GM19035 (cell line): ENCODE measurements around the gene LGI4.
"Not testable (repeated sequence)": the region's sequence is repeated elsewhere in the genome, so short reads cannot be mapped to it uniquely, and the experiment has no call there.

Experiments used
- ATAC-seq: cut with Tn5 transposase; IDR thresholded peaks from one replicate; pipeline ENCODE4 v1.9.1; 2021; ENCODE audit not compliant: unreplicated experiment

LGI4 gene

GRCh38 chr19:35161434-35161743, 26.5 kb upstream of the LGI4 start:
- ATAC-seq, result no peak

DNA sequence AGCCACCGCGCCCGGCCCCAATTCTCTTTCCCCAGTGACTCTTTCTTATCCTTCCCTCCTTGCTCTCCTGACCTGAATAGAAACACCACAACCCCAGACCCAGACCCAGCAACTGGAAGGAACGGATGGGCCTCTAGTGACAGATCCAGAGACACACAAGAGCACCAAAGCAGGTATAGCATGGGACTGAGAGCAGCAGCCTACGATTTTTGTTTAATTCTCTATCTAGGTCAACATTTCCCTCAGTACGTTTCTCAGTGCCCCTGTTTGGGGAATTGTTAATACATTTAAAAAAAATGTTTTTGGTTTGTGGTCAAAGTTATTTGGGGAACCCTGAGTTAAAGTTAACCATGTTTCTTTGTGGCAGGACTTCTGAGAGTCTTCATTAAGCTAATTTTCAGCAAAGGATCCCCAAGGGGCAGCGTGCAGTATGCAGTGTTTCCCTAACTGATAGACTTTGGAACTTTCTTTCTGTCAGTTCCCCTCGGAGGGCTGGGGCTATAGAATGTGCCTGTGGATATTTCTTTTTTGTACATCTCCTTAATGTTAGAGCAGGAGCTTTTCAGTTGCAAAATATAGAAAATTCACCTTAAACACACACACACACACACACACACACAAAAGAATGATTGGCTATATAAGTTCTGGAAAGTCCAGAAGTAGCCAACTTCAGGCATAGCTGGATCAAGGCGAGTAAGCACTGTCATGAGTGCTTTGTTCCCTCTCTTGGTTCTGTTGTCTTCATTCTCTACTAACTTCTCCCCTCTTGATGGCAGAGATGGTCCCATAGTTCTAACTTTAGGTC, 26.0 kb upstream of the LGI4 start:
- no peak for ATAC-seq

DNA sequence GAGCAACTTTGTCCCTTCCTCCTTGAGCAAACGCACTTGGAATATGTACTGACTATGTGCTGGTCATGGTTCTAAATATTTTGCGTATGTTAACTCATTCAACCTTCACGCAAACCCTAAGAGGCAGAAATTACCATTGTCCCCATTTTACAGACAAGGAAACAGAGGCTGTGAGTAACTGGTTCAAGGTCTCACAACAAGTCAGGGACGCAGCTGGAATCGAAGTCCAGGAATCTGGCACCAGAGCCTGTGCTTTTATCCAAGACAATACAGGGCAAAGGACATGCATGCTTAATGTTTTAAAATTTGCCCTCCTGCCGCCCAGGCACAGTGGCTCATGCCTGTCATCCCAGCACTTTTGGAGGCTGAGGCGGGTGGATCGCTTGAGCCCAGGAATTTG, 24.7 kb upstream of the LGI4 start:
- no peak for ATAC-seq

DNA sequence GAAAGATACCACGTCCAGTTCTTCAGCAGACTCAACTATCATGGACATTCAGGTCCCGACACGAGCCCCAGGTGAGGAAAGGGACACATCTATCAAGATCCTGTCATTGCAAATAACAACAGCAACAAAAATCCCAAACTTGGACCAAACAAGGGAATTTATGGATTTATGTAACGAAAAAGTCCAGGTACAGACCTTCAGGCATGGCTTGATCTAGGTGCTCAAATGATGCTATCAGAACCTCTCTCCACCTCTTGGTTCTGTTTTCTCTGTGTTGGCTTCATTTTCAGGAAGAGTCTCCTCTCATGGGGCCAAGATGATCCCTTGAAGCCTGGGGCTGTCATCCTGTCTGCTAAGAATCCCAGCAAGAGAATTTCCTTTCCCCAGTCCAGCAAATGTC, 22.6 kb upstream of the LGI4 start:
- ATAC-seq, result no peak

DNA sequence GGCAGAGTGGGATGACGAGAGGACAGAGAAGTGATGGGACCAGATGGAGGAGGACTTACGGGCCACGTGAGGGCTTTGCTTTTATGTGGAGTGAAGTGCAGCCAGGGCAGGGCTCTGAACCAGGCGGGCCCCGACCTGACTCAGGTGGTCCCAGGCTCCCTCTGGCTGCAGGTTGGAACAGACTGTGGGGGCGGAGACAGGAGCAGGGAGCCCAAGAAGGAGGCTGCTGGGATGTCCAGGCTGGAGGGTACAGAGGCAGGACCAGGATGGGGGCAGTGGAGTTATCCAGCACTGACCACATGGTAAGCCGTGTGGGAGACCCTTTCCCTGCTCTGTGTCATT, 21.8 kb upstream of the LGI4 start:
- ATAC-seq, result no peak

- no peak for ATAC-seq
Observed at GRCh38 chr19:35155981-35156672, 21.3 kb upstream of the LGI4 start.

DNA sequence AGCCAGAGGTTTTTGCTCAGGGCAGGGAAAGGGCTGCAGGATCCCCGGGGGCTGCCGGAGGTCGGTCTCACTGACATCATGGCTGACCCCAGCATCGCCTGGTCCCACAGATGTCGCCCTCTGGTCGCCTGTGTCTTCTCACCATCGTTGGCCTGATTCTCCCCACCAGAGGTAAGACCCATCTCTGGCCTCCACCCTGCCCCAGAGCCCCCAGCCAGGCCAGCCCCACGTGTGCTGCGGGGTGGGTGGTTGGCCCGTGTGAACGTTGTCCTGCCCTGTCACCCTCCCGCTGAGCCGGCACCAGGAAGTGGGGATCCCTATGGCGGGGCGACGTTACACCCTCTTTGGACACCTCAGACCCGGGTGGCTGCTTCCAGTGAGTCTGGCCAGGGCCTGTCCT, 20.6 kb upstream of the LGI4 start:
- no peak for ATAC-seq

GRCh38 chr19:35154525-35155406, 19.9 kb upstream of the LGI4 start, which contains the start of gene FXYD5:
TSS of gene FXYD5 (plus strand) at chr19:35154735. CDS start at chr19:35155551, 816 bp downstream.
- no peak for ATAC-seq

GRCh38 chr19:35153701-35154524, 19.1 kb upstream of the LGI4 start:
- ATAC-seq, result no peak

DNA sequence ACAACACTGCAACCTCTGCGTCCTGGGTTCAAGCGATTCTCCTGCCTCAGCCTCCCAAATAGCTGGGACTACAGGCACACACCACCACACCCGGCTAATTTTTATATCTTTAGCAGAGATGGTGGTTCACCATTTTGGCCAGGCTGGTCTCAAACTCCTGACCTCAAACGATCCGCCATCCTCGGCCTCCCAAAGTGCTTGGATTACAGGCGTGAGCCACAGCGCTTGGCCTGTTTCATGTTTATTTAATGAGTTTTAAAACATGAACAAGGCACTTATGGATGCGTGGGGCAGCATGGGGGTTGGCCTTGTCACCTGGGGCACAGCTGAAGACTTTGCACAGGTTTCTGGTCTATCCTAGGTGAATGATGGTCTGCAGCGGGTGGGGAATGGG, 18.3 kb upstream of the LGI4 start:
- not testable (repeated sequence) for ATAC-seq

GRCh38 chr19:35151273-35152065, 16.6 kb upstream of the LGI4 start:
- ATAC-seq, result no peak

- no peak for ATAC-seq
Observed at GRCh38 chr19:35150445-35150844, 15.6 kb upstream of the LGI4 start.

DNA sequence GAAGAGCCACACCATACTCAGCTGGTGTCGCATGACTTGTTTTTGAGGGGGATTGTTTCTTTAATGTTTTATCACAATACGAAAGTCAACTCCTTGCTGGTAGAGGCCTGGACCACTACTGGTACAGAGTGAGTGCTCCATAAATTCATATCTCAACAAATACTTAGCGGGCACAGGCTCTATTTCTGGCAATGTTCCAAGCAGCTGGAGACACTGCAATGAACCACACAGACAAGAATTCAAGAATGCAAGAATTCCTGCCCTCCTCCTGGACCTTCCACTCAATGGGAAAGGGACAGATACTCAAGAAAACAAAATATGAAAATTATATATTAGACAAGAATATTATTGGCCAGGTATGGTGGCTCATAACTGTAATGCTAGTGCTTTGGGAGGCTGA, 14.6 kb upstream of the LGI4 start:
- ATAC-seq, result no peak

GRCh38 chr19:35146746-35147459, 12.0 kb upstream of the LGI4 start:
- ATAC-seq, result no peak

DNA sequence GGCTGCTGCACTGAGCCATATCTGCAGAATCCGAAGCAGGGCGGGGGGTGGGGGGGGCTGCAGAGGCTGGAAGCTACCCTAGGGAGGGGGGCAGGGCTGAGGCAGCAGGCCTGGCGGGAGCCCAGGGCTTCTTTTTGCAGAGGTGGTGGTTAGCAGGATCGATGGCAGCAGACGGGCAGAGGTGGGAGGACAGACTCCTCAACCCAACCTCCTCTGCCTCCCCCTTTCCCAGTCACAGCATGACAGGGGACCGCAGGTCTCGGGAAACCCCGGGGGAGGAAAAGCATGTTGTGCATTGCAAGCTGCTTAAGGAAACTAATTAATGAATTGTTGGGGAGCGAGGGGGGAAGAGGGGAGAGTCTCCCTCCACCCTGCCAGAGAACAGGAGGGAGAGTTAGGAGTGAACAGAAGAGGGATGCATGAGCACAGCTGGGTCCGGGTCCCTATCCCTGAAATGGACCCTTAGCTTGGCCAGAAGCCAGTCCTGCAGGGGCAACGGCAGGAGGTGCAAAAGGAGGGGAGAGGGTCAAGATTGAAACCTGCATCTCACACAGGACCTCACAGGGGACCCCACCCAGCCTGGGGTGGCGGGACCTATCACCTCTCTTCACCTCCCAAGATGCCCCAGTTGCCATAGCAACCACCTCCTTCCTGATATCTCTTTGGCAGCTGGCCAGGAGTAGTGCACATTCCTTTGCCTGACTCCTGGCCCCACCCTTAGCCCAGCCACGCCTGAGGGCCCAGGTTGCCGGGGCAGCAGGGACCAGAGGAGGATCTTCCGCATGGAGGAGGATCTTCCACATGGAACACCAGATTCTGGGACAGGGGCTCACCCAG, 10.0 kb upstream of the LGI4 start:
- ATAC-seq, result no peak

DNA sequence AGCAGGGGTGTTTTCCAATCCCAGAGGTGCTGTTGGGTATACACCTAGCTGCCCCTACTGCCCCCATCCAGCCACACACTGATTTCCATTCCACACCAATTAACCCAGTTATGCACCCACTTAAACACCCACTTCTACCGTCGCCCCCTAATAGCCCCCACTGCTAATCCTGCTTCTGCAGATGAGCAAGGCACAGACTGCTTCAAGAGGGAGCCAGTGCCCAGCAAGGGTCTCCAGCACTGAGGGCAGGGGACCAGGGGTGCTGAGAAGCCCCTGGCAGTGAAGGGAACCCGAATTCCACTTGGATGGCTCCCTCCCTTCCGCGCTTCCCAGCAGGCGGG, 9.4 kb upstream of the LGI4 start:
- no peak for ATAC-seq

GRCh38 chr19:35143818-35144217, 9.0 kb upstream of the LGI4 start:
- no peak for ATAC-seq

DNA sequence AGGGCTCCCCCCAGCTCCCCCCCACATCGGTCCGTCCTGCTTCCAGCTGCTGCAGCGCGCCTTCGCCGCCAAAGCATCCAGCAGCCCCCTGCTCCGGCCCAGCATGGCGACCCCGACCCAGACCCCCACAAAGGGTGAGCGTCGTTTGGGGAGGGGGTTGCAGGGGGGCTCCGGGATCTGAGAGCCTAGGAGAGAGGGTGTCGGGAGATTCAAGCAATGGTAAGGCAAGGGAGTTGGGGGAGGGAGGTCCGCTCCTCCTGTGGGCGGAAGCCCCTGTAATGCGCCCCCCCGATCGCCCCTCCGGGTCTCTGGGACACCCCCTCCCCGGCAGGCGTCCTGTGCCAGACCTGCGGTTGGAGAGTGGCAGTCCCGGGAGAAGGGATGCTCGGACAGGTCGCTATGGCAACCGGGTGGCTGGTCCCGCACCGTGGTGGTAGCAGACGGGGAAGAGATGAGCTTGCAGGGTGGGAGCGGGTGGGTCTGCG, 8.4 kb upstream of the LGI4 start, which contains the start of gene FXYD7:
Gene FXYD7, plus strand, starts transcription at position 25 of the 485 bp plus-strand sequence. Its CDS starts 79 bp downstream, at position 104.
- no peak for ATAC-seq
